SK-N-MC (cell line): Measurements from ENCODE around the gene SEMA6D.

Experiments used
- DNase-seq: peaks from one replicate; pipeline ENCODE4 v3.0.0-alpha.2; 2011; ENCODE audit warnings: low read depth, low spot score
- H3K27ac ChIP-seq: fragments of 200-600 bp; sonication (generic); 2 replicates; pipeline ENCODE4 v1.5.1; 2016; ENCODE audit warnings: mixed run types
- H3K36me3 ChIP-seq: fragments of 200-600 bp; sonication (generic); 2 replicates; pipeline ENCODE4 v1.6.1; 2017; ENCODE audit warnings: antibody characterized with exemption, low read length, mixed read lengths; ENCODE audit not compliant: insufficient read depth
- H3K4me3 ChIP-seq: fragments of 200-600 bp; sonication (generic); 2 replicates; pipeline ENCODE4 v1.5.1; 2016
- H3K9ac ChIP-seq: fragments of 200-600 bp; sonication (generic); 2 replicates; pipeline ENCODE4 v1.8.0; 2017; ENCODE audit warnings: mixed run types, mixed read lengths; ENCODE audit not compliant: insufficient read length
- H3K9me3 ChIP-seq: fragments of 200-600 bp; sonication (generic); 2 replicates; pipeline ENCODE4 v1.6.1; 2017; ENCODE audit warnings: low read depth, mild to moderate bottlenecking, antibody characterized with exemption, low read length, moderate library complexity, mixed read lengths
- EZH2 ChIP-seq: fragments of 200-600 bp; sonication (generic); IDR thresholded peaks from one replicate; pipeline ENCODE4 v1.6.1; 2017; ENCODE audit warnings: antibody characterized with exemption
- FOXP2 ChIP-seq: optimal IDR thresholded peaks from 2 replicates; pipeline ENCODE3; 2011; ENCODE audit warnings: mild to moderate bottlenecking, moderate library complexity; ENCODE audit not compliant: insufficient read depth; ENCODE audit errors: extremely low read length, control extremely low read depth
- POLR2AphosphoS5 ChIP-seq: IDR thresholded peaks from 2 replicates; pipeline ENCODE4 v1.6.1; 2012; ENCODE audit warnings: mild to moderate bottlenecking, low read depth, low read length, borderline replicate concordance

Gene SEMA6D

DNA sequence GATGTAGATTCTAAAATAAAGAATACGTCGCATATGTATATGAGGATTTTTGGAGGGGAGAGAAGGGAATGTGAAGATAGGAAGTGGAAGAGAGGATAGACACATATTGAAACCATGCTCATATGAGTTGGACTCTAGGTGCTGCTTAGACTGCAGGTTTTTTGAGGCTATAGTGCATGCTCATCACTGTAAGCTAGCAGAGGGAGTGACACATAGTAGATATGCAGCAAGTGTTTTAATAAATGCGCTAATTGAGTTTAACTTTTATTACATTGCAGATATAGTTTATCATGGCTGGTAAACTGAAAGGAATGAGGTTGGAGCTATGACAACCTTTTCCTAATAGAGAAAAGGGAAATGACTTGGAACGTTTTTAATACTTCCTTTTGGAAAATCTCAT lies 7.7 kb downstream of the SEMA6D start:
- no peak overlapping the region for H3K4me3 ChIP-seq
- H3K27ac ChIP-seq, result no peak overlapping the region
- DNase-seq, result no peak
- H3K36me3 ChIP-seq, result no peaks in the 10 kb centered on the region
- no peak for TF ChIP-seq FOXP2
- no peak for TF ChIP-seq POLR2AphosphoS5
- TF ChIP-seq EZH2, result no peak
- H3K9ac ChIP-seq, result no peak overlapping the region
- H3K9me3 ChIP-seq, result no peaks in the 10 kb centered on the region

DNA sequence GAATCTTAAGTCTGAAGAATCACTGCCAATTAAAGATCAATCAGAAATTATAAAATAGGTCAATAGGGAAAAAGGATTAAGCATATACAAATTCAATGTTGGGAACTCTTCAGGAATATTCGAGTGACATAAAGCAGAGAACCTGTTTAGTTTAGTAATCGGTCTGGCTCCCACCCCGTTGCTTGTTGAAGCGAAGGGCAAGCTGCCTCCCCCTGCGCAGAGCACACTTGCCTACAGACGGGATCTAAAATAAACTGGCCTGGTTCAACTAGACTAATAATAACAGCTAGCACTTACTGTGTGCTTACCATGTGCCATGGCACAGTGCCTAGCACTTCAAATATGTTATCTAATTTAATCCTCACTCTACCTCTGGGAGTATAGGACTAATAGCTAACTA lies 8.6 kb downstream of the SEMA6D start:
- H3K9me3 ChIP-seq, result no peaks in the 10 kb centered on the region
- no peaks in the 10 kb centered on the region for H3K36me3 ChIP-seq
- no peak overlapping the region for H3K4me3 ChIP-seq
- H3K9ac ChIP-seq, result no peak overlapping the region
- H3K27ac ChIP-seq, result peak overlapping the region; percentile 15; the same call in 1 of the 2 replicates
- TF ChIP-seq EZH2 (no peak), FOXP2 (no peak), POLR2AphosphoS5 (no peak)
- no peak for DNase-seq

DNA sequence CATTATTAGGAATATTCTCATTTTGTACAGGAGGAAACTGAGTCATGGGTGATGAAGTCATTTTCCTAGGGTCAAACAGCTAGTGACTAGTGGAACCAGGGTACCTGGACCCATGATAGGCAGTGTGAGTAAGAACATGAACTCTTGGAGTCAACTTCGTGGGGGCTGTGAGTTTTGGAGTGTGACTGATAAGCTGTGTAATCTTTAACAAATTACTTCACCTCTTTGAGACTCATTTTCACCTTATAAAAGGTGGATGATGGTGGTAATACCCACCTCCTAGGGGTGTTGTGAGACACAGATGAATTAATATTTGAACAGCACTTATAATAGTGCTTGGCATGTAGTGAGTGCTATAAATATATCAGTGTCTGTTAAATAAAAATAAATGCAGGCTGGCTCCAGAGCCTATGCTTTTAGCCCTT lies 9.1 kb downstream of the SEMA6D start:
- Histone ChIP-seq H3K4me3 (no peak overlapping the region), H3K36me3 (no peaks in the 10 kb centered on the region), H3K27ac (no peak overlapping the region), H3K9me3 (no peaks in the 10 kb centered on the region), H3K9ac (no peak overlapping the region)
- TF ChIP-seq EZH2, result no peak
- no peak for TF ChIP-seq POLR2AphosphoS5
- TF ChIP-seq FOXP2, result no peak
- no peak for DNase-seq

DNA sequence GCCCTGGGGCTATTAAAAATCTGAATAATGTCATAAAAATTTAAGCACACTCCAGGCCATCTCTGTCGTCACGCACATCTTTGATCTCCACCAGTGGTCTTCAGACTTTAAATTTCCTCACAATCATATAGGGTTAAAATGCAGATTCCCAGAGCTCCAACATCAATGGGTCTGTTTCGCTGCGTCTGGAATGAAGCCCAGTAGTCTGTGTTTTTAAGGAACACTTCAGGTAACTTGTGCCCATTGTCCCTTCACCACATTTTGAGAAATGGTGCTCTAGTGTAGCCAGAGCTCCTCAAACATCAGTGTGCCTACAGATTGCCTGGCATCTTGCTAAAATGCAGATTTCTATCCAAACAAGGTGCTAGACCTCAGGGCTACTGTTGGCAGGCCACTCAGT lies 9.8 kb downstream of the SEMA6D start:
- no peak for TF ChIP-seq EZH2
- no peak for TF ChIP-seq FOXP2
- no peak for TF ChIP-seq POLR2AphosphoS5
- H3K9me3 ChIP-seq, result no peaks in the 10 kb centered on the region

DNA sequence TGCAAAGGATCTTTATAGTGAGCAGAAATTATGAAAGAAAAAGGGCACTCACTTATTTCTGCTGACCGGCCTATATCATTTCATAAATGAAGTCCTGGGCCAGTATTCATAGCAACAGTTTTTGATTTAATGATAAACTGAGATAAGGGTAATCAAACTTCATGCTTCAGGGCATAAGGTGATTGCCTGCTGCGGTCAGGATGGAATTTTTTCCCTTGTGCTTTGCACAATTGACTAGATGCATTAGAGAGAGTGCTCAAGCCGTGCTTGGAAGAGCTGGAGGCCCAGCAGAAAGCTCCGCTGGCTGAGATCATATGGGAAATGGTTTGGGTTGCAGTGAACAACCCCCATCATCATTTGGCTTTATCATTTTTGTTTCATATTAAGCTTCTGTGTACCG lies 10.4 kb downstream of the SEMA6D start:
- no peak for DNase-seq
- no peak overlapping the region for H3K27ac ChIP-seq
- no peaks in the 10 kb centered on the region for H3K9me3 ChIP-seq
- TF ChIP-seq POLR2AphosphoS5 (no peak), FOXP2 (no peak), EZH2 (no peak)
- no peak overlapping the region for H3K9ac ChIP-seq
- no peak overlapping the region for H3K4me3 ChIP-seq
- no peaks in the 10 kb centered on the region for H3K36me3 ChIP-seq

More for the DNA sequence above, 9.8 kb downstream of the SEMA6D start:
- no peak overlapping the region for H3K9ac ChIP-seq
- no peak for DNase-seq
- H3K27ac ChIP-seq, result no peak overlapping the region
- no peaks in the 10 kb centered on the region for H3K36me3 ChIP-seq
- H3K4me3 ChIP-seq, result no peak overlapping the region

DNA sequence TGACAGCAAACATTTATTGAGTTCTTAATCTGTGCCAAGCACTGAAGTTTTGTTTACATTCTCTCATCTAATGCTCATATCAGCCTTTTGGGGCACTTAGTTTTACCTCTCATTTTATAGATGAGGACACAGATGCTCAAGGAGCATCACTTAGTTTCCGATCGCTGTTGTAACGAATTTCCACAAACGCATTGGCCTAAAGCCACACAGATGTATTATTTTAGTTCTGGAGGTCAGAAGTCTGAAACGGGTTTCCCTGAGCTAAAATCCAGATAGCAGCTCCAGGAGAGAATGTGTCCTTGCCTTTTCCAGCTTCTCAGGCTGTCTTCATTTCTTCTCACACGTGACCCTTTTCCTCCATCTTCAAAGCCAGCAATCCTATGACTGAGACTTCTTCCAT lies 11.1 kb downstream of the SEMA6D start:
- TF ChIP-seq FOXP2, result no peak
- TF ChIP-seq EZH2, result no peak
- TF ChIP-seq POLR2AphosphoS5, result no peak

DNA sequence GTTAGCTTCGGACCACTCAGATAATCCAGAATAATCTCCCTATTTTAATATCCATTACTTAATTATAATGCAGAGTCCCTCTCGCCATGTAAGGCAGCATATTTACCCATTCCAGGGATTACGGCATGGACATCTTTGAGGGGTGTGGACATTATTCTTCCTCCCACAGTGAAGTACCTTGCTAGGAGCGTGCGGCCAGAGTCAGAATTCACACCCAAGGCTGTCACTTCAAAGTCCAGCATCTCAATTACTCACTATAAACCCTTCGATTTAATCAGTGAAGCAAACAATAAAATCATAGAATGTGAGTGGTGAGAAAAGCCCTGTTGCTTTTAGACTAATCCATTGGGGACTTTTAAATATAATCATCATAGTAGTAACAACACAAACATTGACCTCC lies 11.6 kb downstream of the SEMA6D start:
- no peak for TF ChIP-seq EZH2
- TF ChIP-seq POLR2AphosphoS5, result no peak
- TF ChIP-seq FOXP2, result no peak

More for the DNA sequence above, 11.1 kb downstream of the SEMA6D start:
- DNase-seq, result no peak
- no peak overlapping the region for H3K9ac ChIP-seq
- H3K36me3 ChIP-seq, result no peaks in the 10 kb centered on the region
- H3K27ac ChIP-seq, result no peak overlapping the region
- no peak overlapping the region for H3K4me3 ChIP-seq
- no peaks in the 10 kb centered on the region for H3K9me3 ChIP-seq

DNA sequence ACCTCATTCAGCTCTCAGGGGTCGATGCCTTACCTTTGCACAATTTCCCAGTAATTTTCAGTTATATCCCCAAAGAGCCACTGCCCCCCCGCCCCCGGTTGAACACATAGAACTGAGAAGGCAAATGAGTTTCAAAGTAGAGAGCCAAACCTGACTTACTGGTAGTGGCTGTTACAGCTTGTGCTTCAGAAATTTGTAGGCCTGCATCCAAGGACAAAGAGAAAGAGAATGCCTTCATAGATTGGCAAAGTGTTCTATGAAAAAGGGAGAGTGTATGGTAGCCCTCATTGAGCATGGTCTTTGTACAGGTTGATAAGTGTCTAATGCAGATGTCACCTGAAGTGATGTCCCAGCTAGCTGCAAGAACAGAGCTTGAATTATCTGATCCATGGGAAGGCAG lies 13.9 kb downstream of the SEMA6D start:
- DNase-seq, result no peak
- no peak overlapping the region for H3K4me3 ChIP-seq
- no peak overlapping the region for H3K27ac ChIP-seq
- TF ChIP-seq FOXP2 (no peak), POLR2AphosphoS5 (no peak), EZH2 (no peak)
- H3K36me3 ChIP-seq, result no peaks in the 10 kb centered on the region
- no peak overlapping the region for H3K9ac ChIP-seq
- H3K9me3 ChIP-seq, result no peaks in the 10 kb centered on the region

More for the DNA sequence above, 11.6 kb downstream of the SEMA6D start:
- Histone ChIP-seq H3K9ac (no peak overlapping the region), H3K9me3 (no peaks in the 10 kb centered on the region), H3K36me3 (no peaks in the 10 kb centered on the region), H3K27ac (no peak overlapping the region), H3K4me3 (no peak overlapping the region)
- DNase-seq, result no peak

DNA sequence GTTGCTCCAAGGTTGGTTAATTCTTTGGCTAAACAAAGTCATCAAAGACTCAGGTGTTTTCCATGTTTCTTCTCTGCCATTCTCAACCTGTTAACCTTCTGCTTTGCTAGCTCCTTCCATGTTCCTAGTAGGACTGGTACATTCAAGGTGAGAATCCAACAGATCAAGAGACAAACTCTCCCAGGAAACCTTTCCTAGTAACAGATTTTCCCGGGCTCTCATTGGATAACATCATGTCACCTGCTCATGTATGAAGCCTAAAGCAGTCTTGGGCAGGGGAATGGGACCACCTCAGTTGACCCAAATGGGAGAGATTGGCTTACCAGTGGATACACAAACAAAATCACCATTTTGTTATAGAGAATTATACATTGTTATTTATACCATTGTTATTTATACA lies 14.9 kb downstream of the SEMA6D start:
- no peaks in the 10 kb centered on the region for H3K36me3 ChIP-seq
- no peak overlapping the region for H3K9ac ChIP-seq
- TF ChIP-seq FOXP2, result no peak
- TF ChIP-seq POLR2AphosphoS5, result no peak
- TF ChIP-seq EZH2, result no peak
- no peak overlapping the region for H3K27ac ChIP-seq
- no peaks in the 10 kb centered on the region for H3K9me3 ChIP-seq
- no peak for DNase-seq
- H3K4me3 ChIP-seq, result no peak overlapping the region
